ENCODE data around the gene NTNG1.

- TF ChIP-seq CTCF (IDR thresholded peaks at IDR 0.05) (no peak), POLR2A (IDR thresholded peaks at IDR 0.05; ENCODE audit: low read depth) (no peak), POLR2AphosphoS5 (IDR thresholded peaks at IDR 0.05) (no peak), EP300 (IDR thresholded peaks at IDR 0.05) (no peak)
Observed at GRCh38 chr1:107225706-107226105, 84.9 kb downstream of the NTNG1 start.

Measured in esophagus muscularis mucosa (tissue), 4 donors.